HepG2 (cell line): Measurements from ENCODE around the gene CCNYL1. TPM values are rescaled to one million over a fixed set of nuclear protein-coding genes. Genes with fewer than 3 reads are reported as not detected.

Source experiments
- CREB3 ChIP-seq: sonication (generic); formaldehyde crosslinking; IDR thresholded peaks from 2 replicates; pipeline ENCODE4 v1.5.0; 2020; ENCODE audit warnings: missing genetic modification reagents
- ELF1 ChIP-seq: sonication (generic); formaldehyde crosslinking; IDR thresholded peaks from 2 replicates; pipeline ENCODE4 v1.4.0; 2020; ENCODE audit warnings: missing genetic modification reagents
- GZF1 ChIP-seq: sonication (generic); formaldehyde crosslinking; IDR thresholded peaks from 2 replicates; pipeline ENCODE4 v1.5.1; 2020; ENCODE audit warnings: mild to moderate bottlenecking, missing genetic modification reagents
- HMGXB3 ChIP-seq: sonication (generic); formaldehyde crosslinking; IDR thresholded peaks from 2 replicates; pipeline ENCODE4 v1.4.0; 2020; ENCODE audit warnings: missing genetic modification reagents, borderline replicate concordance
- HOXA3 ChIP-seq: sonication (generic); formaldehyde crosslinking; IDR thresholded peaks from 2 replicates; pipeline ENCODE4 v1.5.0; 2020; ENCODE audit warnings: missing genetic modification reagents
- MIER2 ChIP-seq: IDR thresholded peaks from 2 replicates; pipeline ENCODE4 v1.6.1; 2016; ENCODE audit warnings: missing biosample characterization, missing genetic modification reagents
- NAIF1 ChIP-seq: sonication (generic); formaldehyde crosslinking; IDR thresholded peaks from 2 replicates; pipeline ENCODE4 v1.5.0; 2020; ENCODE audit warnings: mild to moderate bottlenecking, missing genetic modification reagents, borderline replicate concordance
- NCOA2 ChIP-seq: sonication (generic); formaldehyde crosslinking; IDR thresholded peaks from 2 replicates; pipeline ENCODE4 v1.8.0; 2022; ENCODE audit warnings: inconsistent platforms
- NFIB ChIP-seq: sonication (generic); formaldehyde crosslinking; IDR thresholded peaks from 2 replicates; pipeline ENCODE4 v1.9.0; 2021; ENCODE audit warnings: missing genetic modification reagents, mild to moderate bottlenecking, borderline replicate concordance
- RFXAP ChIP-seq: sonication (generic); formaldehyde crosslinking; IDR thresholded peaks from 2 replicates; pipeline ENCODE4 v1.4.0; 2020; ENCODE audit warnings: missing genetic modification reagents, borderline replicate concordance
- SNAPC5 ChIP-seq: sonication (generic); formaldehyde crosslinking; IDR thresholded peaks from 2 replicates; pipeline ENCODE4 v1.8.1; 2023; ENCODE audit warnings: mild to moderate bottlenecking, missing genetic modification reagents, borderline replicate concordance
- SP4 ChIP-seq: sonication (generic); formaldehyde crosslinking; IDR thresholded peaks from 2 replicates; pipeline ENCODE4 v1.8.1; 2023; ENCODE audit warnings: mild to moderate bottlenecking, missing genetic modification reagents
- TERF1 ChIP-seq: sonication (generic); formaldehyde crosslinking; IDR thresholded peaks from 2 replicates; pipeline ENCODE4 v1.8.0; 2022; ENCODE audit warnings: mild to moderate bottlenecking, missing genetic modification reagents, moderate library complexity
- ZBTB46 ChIP-seq: sonication (generic); formaldehyde crosslinking; IDR thresholded peaks from 2 replicates; pipeline ENCODE4 v1.4.0; 2020; ENCODE audit warnings: mild to moderate bottlenecking, missing genetic modification reagents, borderline replicate concordance
- ZFP62 ChIP-seq: sonication (generic); formaldehyde crosslinking; IDR thresholded peaks from 2 replicates; pipeline ENCODE4 v1.4.0; 2020; ENCODE audit warnings: missing genetic modification reagents
- ZNF121 ChIP-seq: sonication (generic); formaldehyde crosslinking; IDR thresholded peaks from 2 replicates; pipeline ENCODE4 v1.5.0; 2020; ENCODE audit warnings: mild to moderate bottlenecking, missing genetic modification reagents
- ZNF34 ChIP-seq: sonication (generic); formaldehyde crosslinking; IDR thresholded peaks from 2 replicates; pipeline ENCODE4 v1.4.0; 2020; ENCODE audit warnings: mild to moderate bottlenecking, missing genetic modification reagents, borderline replicate concordance
- ZNF550 ChIP-seq: sonication (generic); formaldehyde crosslinking; IDR thresholded peaks from 2 replicates; pipeline ENCODE4 v1.4.0; 2020; ENCODE audit warnings: mild to moderate bottlenecking, missing genetic modification reagents, borderline replicate concordance
- ZNF562 ChIP-seq: sonication (generic); formaldehyde crosslinking; IDR thresholded peaks from 2 replicates; pipeline ENCODE4 v1.8.0; 2022; ENCODE audit warnings: missing genetic modification reagents, borderline replicate concordance
- ZNF713 ChIP-seq: sonication (generic); formaldehyde crosslinking; IDR thresholded peaks from 2 replicates; pipeline ENCODE4 v1.4.0; 2020; ENCODE audit warnings: mild to moderate bottlenecking, missing genetic modification reagents
- ZNF768 ChIP-seq: sonication (generic); formaldehyde crosslinking; IDR thresholded peaks from 2 replicates; pipeline ENCODE4 v1.4.0; 2020; ENCODE audit warnings: missing genetic modification reagents
- polyA plus RNA-seq, 8 experiments: library from polyadenylated mRNA; depleted of rRNA in 3 of 8; stranded (reverse) in 7 of 8; unstranded in 1 of 8; fragments of >200 nt; fragmentation: Illumina TruSeq in 4 of 8; extraction: Trizol in 4 of 8; gene quantifications; 2 replicates each; pipeline versions ENCODE4 v1.2.1 to v1.2.3, GENCODE V29; 2011 to 2016; ENCODE audit warnings: low read depth in 4 of 8, missing spikeins in 1 of 8, mixed read lengths in 1 of 8; ENCODE audit not compliant: insufficient read depth in 1 of 8
- total RNA-seq, 5 experiments: library from RNA; depleted of rRNA; stranded (reverse); fragments of >200 nt; fragmentation: Illumina TruSeq; extraction: Trizol; gene quantifications; 2 replicates each; pipeline ENCODE4 v1.2.3, GENCODE V29; 2016; ENCODE audit warnings: low read depth in 1 of 5

CCNYL1 gene
- total and polyA plus RNA-seq, 2 of the 13 experiments (the other 11 are each of a cell fraction or from before 2014, with no cell fraction given) = 12.5 to 16.2 TPM

- TF ChIP-seq ZNF34 (CRISPR knock-in tag) (0 out of 2 replicates have a peak, but pooled peaks have one; percentile 36), SP4 (CRISPR knock-in tag) (peak; percentile 15; the same call in 1 of the 2 replicates), HOXA3 (CRISPR knock-in tag) (peak; percentile 59), CREB3 (CRISPR knock-in tag) (no peak), NAIF1 (CRISPR knock-in tag) (no peak), ZNF121 (CRISPR knock-in tag) (peak; percentile 67), ELF1 (peak; percentile 52), NCOA2 (peak; percentile 65), ZNF713 (CRISPR knock-in tag) (no peak), TERF1 (no peak), ZBTB46 (no peak), HMGXB3 (CRISPR knock-in tag) (no peak; the same call in 1 of the 2 replicates), ZNF562 (no peak), ZFP62 (CRISPR knock-in tag) (no peak), SNAPC5 (CRISPR knock-in tag) (peak; percentile 85; the same call in 1 of the 2 replicates), ZNF550 (CRISPR knock-in tag) (no peak), GZF1 (CRISPR knock-in tag) (no peak), NFIB (no peak), MIER2 (CRISPR knock-in tag) (no peak), ZNF768 (CRISPR knock-in tag) (no peak), RFXAP (CRISPR knock-in tag) (no peak)
Observed at GRCh38 chr2:207796585-207797350, 85.3 kb downstream of the CCNYL1 start (continued).
